HEK293 (cell line): ENCODE data around the gene RNF181.
"Not testable (repeated sequence)": the region's sequence is repeated elsewhere in the genome, so short reads cannot be mapped to it uniquely, and the experiment has no call there.

ENCODE experiments used
- CTCF ChIA-PET: fragments of 350-600 bp; formaldehyde crosslinking; extraction: SDS; loops from one replicate; lab custom pipeline; 2021; ENCODE audit warnings: antibody characterized with exemption; lab: Yijun Ruan, JAX
- POLR2A ChIA-PET: fragments of 300-600 bp; formaldehyde crosslinking; extraction: SDS; loops from one replicate; lab custom pipeline; 2020; ENCODE audit warnings: antibody characterized with exemption, inconsistent platforms; lab: Yijun Ruan, JAX
- H3K27ac ChIP-seq: fragments of 200-500 bp; sonication (Bioruptor generic); 2 replicates; pipeline ENCODE4 v1.5.1; 2014; ENCODE audit warnings: low read depth, low read length, control low read depth, inconsistent platforms; ENCODE audit errors: extremely low read depth
- H3K36me3 ChIP-seq, 2 experiments: fragments of 200-500 bp in 1 of 2; sonication (Bioruptor generic) in 1 of 2; 1 replicate in 1 of 2; 2 replicates in 1 of 2; pipeline ENCODE4 v1.5.1; 2014 to 2017; ENCODE audit warnings: inconsistent platforms in 2 of 2, low read length in 2 of 2; ENCODE audit not compliant: control insufficient read depth in 2 of 2, insufficient read depth in 1 of 2
- H3K4me1 ChIP-seq: fragments of 200-500 bp; sonication (Bioruptor generic); 2 replicates; pipeline ENCODE4 v1.5.1; 2014; ENCODE audit warnings: mild to moderate bottlenecking, low read length, inconsistent platforms; ENCODE audit not compliant: control insufficient read depth, insufficient read depth
- H3K4me3 ChIP-seq: 2 replicates; pipeline ENCODE4 v1.5.1; 2011; ENCODE audit warnings: low read depth, mild to moderate bottlenecking, control low read depth, low read length, moderate library complexity
- H3K9me3 ChIP-seq: fragments of 200-500 bp; sonication (Bioruptor generic); 2 replicates; pipeline ENCODE4 v1.5.1; 2014; ENCODE audit warnings: low read depth, low read length, inconsistent platforms; ENCODE audit not compliant: control insufficient read depth, insufficient read depth
- BCL11A ChIP-seq: fragments of 450-650 bp; formaldehyde crosslinking; IDR thresholded peaks from 2 replicates; pipeline ENCODE4 v1.5.1; 2016; ENCODE audit warnings: low read depth, missing biosample characterization, missing genetic modification characterization
- BCL11B ChIP-seq: fragments of 450-650 bp; formaldehyde crosslinking; IDR thresholded peaks from 2 replicates; pipeline ENCODE4 v1.5.1; 2016; ENCODE audit warnings: low read depth, missing biosample characterization, missing genetic modification characterization
- FEZF1 ChIP-seq: fragments of 450-650 bp; formaldehyde crosslinking; IDR thresholded peaks from 2 replicates; pipeline ENCODE4 v1.5.1; 2016; ENCODE audit warnings: missing biosample characterization, missing genetic modification characterization
- HOXA7 ChIP-seq: sonication (generic); formaldehyde crosslinking; IDR thresholded peaks from 2 replicates; pipeline ENCODE4 v1.8.1; 2022; ENCODE audit warnings: missing genetic modification reagents, borderline replicate concordance
- MEIS1 ChIP-seq: sonication (generic); formaldehyde crosslinking; IDR thresholded peaks from 2 replicates; pipeline ENCODE4 v1.8.1; 2022; ENCODE audit warnings: missing genetic modification reagents, mild to moderate bottlenecking, borderline replicate concordance
- PRDM1 ChIP-seq: fragments of 450-650 bp; formaldehyde crosslinking; IDR thresholded peaks from 2 replicates; pipeline ENCODE4; 2016; ENCODE audit warnings: missing biosample characterization, missing genetic modification characterization
- WT1 ChIP-seq: fragments of 450-650 bp; formaldehyde crosslinking; IDR thresholded peaks from 2 replicates; pipeline ENCODE4 v1.5.1; 2016; ENCODE audit warnings: missing biosample characterization, missing genetic modification characterization
- YY1 ChIP-seq: fragments of 450-650 bp; formaldehyde crosslinking; IDR thresholded peaks from 2 replicates; pipeline ENCODE4 v1.5.1; 2018; ENCODE audit warnings: missing biosample characterization, missing genetic modification characterization
- ZBTB8A ChIP-seq: fragments of 450-650 bp; formaldehyde crosslinking; IDR thresholded peaks from 2 replicates; pipeline ENCODE4 v1.5.1; 2016; ENCODE audit warnings: missing biosample characterization, missing genetic modification characterization
- ZFP3 ChIP-seq: fragments of 450-650 bp; formaldehyde crosslinking; IDR thresholded peaks from 2 replicates; pipeline ENCODE4 v1.5.1; 2016; ENCODE audit warnings: low read depth, missing biosample characterization, missing genetic modification characterization
- ZFP69B ChIP-seq: fragments of 450-650 bp; formaldehyde crosslinking; IDR thresholded peaks from 2 replicates; pipeline ENCODE4 v1.5.1; 2016; ENCODE audit warnings: missing biosample characterization, missing genetic modification characterization
- ZIC2 ChIP-seq: fragments of 450-650 bp; formaldehyde crosslinking; IDR thresholded peaks from 2 replicates; pipeline ENCODE4 v1.5.1; 2016; ENCODE audit warnings: missing biosample characterization, missing genetic modification characterization
- ZNF274 ChIP-seq, 2 experiments: fragments of 200-500 bp in 1 of 2; fragments of 450-650 bp in 1 of 2; sonication (Bioruptor generic) in 1 of 2; formaldehyde crosslinking in 1 of 2; IDR thresholded peaks; 2 replicates each; pipeline versions ENCODE4 v1.5.1 to v1.6.1; 2014 to 2016; ENCODE audit warnings: borderline replicate concordance in 1 of 2, inconsistent platforms in 1 of 2, low read length in 1 of 2, missing biosample characterization in 1 of 2, missing genetic modification characterization in 1 of 2
- ZNF302 ChIP-seq: fragments of 450-650 bp; formaldehyde crosslinking; IDR thresholded peaks from 2 replicates; pipeline ENCODE4 v1.5.1; 2016; ENCODE audit warnings: missing biosample characterization, missing genetic modification characterization, low read depth
- ZNF404 ChIP-seq: fragments of 450-650 bp; formaldehyde crosslinking; IDR thresholded peaks from 2 replicates; pipeline ENCODE4 v1.5.1; 2017; ENCODE audit warnings: missing biosample characterization, missing genetic modification characterization
- ZNF433 ChIP-seq: fragments of 450-650 bp; formaldehyde crosslinking; IDR thresholded peaks from 2 replicates; pipeline ENCODE4 v1.5.1; 2016; ENCODE audit warnings: missing biosample characterization, missing genetic modification characterization, low read depth
- ZNF510 ChIP-seq: fragments of 450-650 bp; formaldehyde crosslinking; IDR thresholded peaks from 2 replicates; pipeline ENCODE4 v1.5.1; 2018; ENCODE audit warnings: mild to moderate bottlenecking, missing genetic modification characterization, missing biosample characterization; ENCODE audit not compliant: insufficient replicate concordance
- ZNF558 ChIP-seq: fragments of 450-650 bp; formaldehyde crosslinking; IDR thresholded peaks from 2 replicates; pipeline ENCODE4 v1.5.1; 2016; ENCODE audit warnings: missing biosample characterization, missing genetic modification characterization
- ZNF837 ChIP-seq: fragments of 450-650 bp; formaldehyde crosslinking; IDR thresholded peaks from 2 replicates; pipeline ENCODE4 v1.5.1; 2016; ENCODE audit warnings: missing biosample characterization, missing genetic modification characterization
- ZSCAN16 ChIP-seq: fragments of 450-650 bp; formaldehyde crosslinking; IDR thresholded peaks from 2 replicates; pipeline ENCODE4 v1.5.1; 2016; ENCODE audit warnings: missing biosample characterization, missing genetic modification characterization
- TF ChIP-seq, protein P1 (sequence below): fragments of 450-650 bp; formaldehyde crosslinking; IDR thresholded peaks from 2 replicates; pipeline ENCODE4 v1.5.1; 2016; ENCODE audit warnings: missing biosample characterization, missing genetic modification characterization
- TF ChIP-seq, protein P2 (sequence below): fragments of 450-650 bp; formaldehyde crosslinking; IDR thresholded peaks from 2 replicates; pipeline ENCODE4 v1.5.1; 2016; ENCODE audit warnings: missing biosample characterization, missing genetic modification characterization
- TF ChIP-seq, protein P3 (sequence below): sonication (generic); formaldehyde crosslinking; IDR thresholded peaks from 2 replicates; pipeline ENCODE4 v1.8.1; 2022; ENCODE audit warnings: mild to moderate bottlenecking, moderate library complexity, missing genetic modification reagents
- TF ChIP-seq, protein P4 (sequence below): fragments of 450-650 bp; formaldehyde crosslinking; IDR thresholded peaks from 2 replicates; pipeline ENCODE4 v1.5.1; 2016; ENCODE audit warnings: missing biosample characterization, missing genetic modification characterization

Gene RNF181

DNA sequence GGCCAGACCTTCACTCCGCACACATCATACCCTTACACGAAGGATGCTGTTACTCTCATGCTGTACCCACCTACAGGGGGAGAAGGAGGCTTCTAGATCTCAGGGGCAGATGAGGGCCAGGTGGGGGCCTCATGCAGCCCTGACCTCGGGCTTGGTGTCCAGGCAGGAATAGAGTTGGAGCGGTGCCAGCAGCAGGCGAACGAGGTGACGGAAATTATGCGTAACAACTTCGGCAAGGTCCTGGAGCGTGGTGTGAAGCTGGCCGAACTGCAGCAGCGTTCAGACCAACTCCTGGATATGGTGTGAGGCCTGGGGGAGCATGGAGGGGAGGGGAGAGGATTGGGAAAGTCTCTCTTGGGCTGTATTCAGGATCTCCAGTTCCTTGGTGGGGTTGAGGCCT lies 4.0 kb upstream of the RNF181 start (continued):
- no peak for TF ChIP-seq ZSCAN16
- no peak for TF ChIP-seq ZNF404
- no peak for TF ChIP-seq ZNF274 (IDR thresholded peaks at IDR 0.05; ENCODE audit: low read length)
- TF ChIP-seq ZNF274 (tag by site-specific recombination; IDR thresholded peaks at IDR 0.05; ENCODE audit: borderline replicate concordance), result no peak
- no peak for TF ChIP-seq ZNF433
- TF ChIP-seq YY1, result no peak
- TF ChIP-seq FEZF1 (tag by site-specific recombination), result no peak
- TF ChIP-seq ZFP3 (tag by site-specific recombination), result no peak
- no peak for TF ChIP-seq ZNF510 (tag by site-specific recombination)
- TF ChIP-seq ZIC2 (tag by site-specific recombination), result no peak
- TF ChIP-seq, protein P1, sequence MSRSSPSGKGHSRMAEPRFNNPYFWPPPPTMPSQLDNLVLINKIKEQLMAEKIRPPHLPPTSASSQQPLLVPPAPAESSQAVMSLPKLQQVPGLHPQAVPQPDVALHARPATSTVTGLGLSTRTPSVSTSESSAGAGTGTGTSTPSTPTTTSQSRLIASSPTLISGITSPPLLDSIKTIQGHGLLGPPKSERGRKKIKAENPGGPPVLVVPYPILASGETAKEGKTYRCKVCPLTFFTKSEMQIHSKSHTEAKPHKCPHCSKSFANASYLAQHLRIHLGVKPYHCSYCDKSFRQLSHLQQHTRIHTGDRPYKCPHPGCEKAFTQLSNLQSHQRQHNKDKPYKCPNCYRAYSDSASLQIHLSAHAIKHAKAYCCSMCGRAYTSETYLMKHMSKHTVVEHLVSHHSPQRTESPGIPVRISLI, result no peak
- no peak for TF ChIP-seq BCL11A (tag by site-specific recombination)
- no peak for TF ChIP-seq ZNF302 (tag by site-specific recombination)
- no peak for TF ChIP-seq WT1 (tag by site-specific recombination)
- TF ChIP-seq PRDM1 (tag by site-specific recombination), result no peak

DNA sequence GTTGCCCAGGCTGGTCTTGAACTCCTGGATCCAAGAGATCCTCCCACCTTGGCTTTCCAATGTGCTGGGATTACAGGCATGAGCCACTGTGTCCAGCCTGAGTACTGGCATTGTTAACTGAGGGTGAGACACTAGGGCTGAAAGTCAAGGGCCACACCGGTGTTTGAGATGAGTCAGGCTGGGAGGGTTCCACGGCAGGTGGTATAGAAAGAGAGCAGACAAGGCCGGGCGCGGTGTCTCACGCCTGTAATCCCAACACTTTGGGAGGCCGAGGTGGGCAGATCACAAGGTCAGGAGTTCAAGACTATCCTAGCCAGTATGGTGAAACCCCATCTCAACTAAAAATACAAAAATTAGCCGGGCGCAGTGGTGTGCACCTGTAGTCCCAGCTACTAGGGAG lies 3.2 kb upstream of the RNF181 start:
- POLR2A ChIA-PET, result interaction anchor here (0.6 to 1.7 kb wide), 2 partner anchors 28 to 31 kb away, joined by 3 to 5 read pairs; partner anchors contain the start of gene GGCX
- CTCF ChIA-PET, result not testable (repeated sequence)

DNA sequence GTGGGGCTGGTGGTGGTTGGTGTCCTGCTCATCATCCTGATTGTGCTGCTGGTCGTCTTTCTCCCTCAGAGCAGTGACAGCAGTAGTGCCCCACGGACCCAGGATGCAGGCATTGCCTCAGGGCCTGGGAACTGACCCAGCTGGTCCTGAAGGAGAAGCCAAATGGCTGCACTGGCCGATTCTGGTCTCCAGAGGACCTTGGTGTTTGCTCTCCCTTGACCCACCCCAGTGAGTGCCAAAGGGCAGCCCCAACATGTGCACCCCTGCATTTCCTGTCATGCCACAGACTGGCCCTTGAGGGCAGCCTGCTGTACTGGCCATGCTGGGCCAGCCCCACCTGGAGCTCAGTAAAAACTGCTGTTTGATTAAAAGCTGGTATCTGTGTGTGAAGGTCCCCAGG lies 2.5 kb upstream of the RNF181 start:
- no peak overlapping the region for H3K27ac ChIP-seq
- H3K4me3 ChIP-seq, result no peak overlapping the region
- POLR2A ChIA-PET, result interaction anchor here (0.6 to 1.7 kb wide), 4 partner anchors 10 to 32 kb away, joined by 3 to 5 read pairs (median 5); partner anchors contain the start of genes GGCX, TMEM150A and VAMP8
- no peaks in the 10 kb centered on the region for H3K9me3 ChIP-seq
- CTCF ChIA-PET, result interaction anchor here (0.6 kb wide), 1 partner anchor 227 kb away, joined by 3 read pairs; no protein-coding TSS in a partner anchor
- 0 out of 2 replicates have a peak, but pooled peaks cover 3% of the 10 kb centered on the region for H3K4me1 ChIP-seq
- H3K36me3 ChIP-seq, result peaks cover 7 to 14% of the 10 kb centered on the region in 2 experiments; a peak in 1 of 3 replicates
- TF ChIP-seq ZBTB8A (tag by site-specific recombination) (no peak), ZNF558 (no peak), MEIS1 (CRISPR knock-in tag) (no peak), FEZF1 (tag by site-specific recombination) (no peak), BCL11B (tag by site-specific recombination) (no peak), HOXA7 (CRISPR knock-in tag) (no peak), ZNF837 (tag by site-specific recombination) (no peak), ZSCAN16 (no peak), ZFP69B (no peak)
- TF ChIP-seq, protein P2, sequence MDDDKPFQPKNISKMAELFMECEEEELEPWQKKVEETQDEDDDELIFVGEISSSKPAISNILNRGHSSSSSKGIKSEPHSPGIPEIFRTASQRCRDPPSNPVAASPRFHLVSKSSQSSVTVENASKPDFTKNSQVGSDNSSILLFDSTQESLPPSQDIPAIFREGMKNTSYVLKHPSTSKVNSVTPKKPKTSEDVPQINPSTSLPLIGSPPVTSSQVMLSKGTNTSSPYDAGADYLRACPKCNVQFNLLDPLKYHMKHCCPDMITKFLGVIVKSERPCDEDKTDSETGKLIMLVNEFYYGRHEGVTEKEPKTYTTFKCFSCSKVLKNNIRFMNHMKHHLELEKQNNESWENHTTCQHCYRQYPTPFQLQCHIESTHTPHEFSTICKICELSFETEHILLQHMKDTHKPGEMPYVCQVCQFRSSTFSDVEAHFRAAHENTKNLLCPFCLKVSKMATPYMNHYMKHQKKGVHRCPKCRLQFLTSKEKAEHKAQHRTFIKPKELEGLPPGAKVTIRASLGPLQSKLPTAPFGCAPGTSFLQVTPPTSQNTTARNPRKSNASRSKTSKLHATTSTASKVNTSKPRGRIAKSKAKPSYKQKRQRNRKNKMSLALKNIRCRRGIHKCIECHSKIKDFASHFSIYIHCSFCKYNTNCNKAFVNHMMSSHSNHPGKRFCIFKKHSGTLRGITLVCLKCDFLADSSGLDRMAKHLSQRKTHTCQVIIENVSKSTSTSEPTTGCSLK (tag by site-specific recombination), result no peak
- TF ChIP-seq, protein P3, sequence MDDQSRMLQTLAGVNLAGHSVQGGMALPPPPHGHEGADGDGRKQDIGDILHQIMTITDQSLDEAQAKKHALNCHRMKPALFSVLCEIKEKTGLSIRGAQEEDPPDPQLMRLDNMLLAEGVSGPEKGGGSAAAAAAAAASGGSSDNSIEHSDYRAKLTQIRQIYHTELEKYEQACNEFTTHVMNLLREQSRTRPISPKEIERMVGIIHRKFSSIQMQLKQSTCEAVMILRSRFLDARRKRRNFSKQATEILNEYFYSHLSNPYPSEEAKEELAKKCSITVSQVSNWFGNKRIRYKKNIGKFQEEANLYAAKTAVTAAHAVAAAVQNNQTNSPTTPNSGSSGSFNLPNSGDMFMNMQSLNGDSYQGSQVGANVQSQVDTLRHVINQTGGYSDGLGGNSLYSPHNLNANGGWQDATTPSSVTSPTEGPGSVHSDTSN (CRISPR knock-in tag), result no peak
- TF ChIP-seq, protein P4, sequence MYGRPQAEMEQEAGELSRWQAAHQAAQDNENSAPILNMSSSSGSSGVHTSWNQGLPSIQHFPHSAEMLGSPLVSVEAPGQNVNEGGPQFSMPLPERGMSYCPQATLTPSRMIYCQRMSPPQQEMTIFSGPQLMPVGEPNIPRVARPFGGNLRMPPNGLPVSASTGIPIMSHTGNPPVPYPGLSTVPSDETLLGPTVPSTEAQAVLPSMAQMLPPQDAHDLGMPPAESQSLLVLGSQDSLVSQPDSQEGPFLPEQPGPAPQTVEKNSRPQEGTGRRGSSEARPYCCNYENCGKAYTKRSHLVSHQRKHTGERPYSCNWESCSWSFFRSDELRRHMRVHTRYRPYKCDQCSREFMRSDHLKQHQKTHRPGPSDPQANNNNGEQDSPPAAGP (tag by site-specific recombination), result no peak

More for the DNA sequence above, 3.2 kb upstream of the RNF181 start:
- H3K27ac ChIP-seq, H3K36me3 ChIP-seq, H3K4me1 ChIP-seq, H3K4me3 ChIP-seq, H3K9me3 ChIP-seq: not testable (repeated sequence)
